ENCODE measurements around the gene PIK3AP1.
"Not testable (repeated sequence)": the region's sequence is repeated elsewhere in the genome, so short reads cannot be mapped to it uniquely, and the experiment has no call there.

PIK3AP1 gene

DNA sequence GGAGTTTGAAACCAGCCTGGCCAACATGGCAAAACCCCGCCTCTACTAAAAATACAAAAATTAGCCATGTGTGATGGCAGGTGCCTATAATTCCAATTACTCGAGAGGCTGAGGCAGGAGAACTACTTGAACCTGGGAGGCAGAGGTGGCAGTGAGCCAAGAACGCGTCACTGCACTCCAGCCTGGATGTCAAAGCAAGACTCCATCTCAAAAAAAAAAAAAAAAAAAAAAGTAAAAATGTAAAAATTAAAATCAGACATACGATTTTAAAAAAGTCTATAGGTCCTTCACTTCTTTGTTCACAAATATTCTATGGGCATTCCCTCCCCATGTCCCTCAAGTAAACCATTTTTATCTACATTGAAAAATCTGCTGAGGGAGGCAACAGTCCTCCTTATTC lies 171.7 kb downstream of the PIK3AP1 start:
- no peak for TF ChIP-seq CTCF (IDR thresholded peaks at IDR 0.05; ENCODE audit: insufficient read depth, low read depth, low read length, missing control alignments)
- DNase-seq (ENCODE audit: low read depth) = no peak
- H3K4me3 ChIP-seq (ENCODE audit: low read depth, low read length) = no peak overlapping the region

- not testable (repeated sequence) for DNase-seq (ENCODE audit: low read depth); H3K4me3 ChIP-seq (ENCODE audit: low read depth, low read length)
Observed at GRCh38 chr10:96545558-96545957, 174.8 kb downstream of the PIK3AP1 start.
